GM12874 (cell line): ENCODE results near the gene EXOC1L.

Experiments
- TF ChIP-seq, protein P1 (sequence below): IDR thresholded peaks from 2 replicates; pipeline ENCODE4 v1.5.1; 2011; ENCODE audit warnings: low read depth, mild to moderate bottlenecking, control low read depth, low read length, moderate library complexity; ENCODE audit not compliant: insufficient read depth

EXOC1L gene

DNA sequence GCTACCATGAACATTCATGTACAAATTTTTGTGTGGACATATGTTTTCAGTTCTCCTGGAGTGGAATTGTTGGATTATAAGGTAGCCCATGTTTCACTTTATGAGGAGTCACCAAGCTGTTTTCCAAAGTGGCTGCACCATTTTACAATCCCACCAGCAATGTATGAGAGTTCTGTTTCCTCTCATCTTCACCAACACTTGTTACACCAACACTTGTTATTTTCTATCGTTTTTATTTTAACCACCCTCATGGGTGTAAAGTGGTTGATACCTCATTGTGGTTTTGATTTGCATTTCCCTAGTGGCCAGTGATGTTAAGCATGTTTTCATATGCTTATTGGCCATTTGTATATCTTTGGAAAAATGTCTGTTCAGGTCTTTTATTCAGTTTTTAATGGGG is 38.0 kb downstream of the EXOC1L start:
- TF ChIP-seq, protein P1, sequence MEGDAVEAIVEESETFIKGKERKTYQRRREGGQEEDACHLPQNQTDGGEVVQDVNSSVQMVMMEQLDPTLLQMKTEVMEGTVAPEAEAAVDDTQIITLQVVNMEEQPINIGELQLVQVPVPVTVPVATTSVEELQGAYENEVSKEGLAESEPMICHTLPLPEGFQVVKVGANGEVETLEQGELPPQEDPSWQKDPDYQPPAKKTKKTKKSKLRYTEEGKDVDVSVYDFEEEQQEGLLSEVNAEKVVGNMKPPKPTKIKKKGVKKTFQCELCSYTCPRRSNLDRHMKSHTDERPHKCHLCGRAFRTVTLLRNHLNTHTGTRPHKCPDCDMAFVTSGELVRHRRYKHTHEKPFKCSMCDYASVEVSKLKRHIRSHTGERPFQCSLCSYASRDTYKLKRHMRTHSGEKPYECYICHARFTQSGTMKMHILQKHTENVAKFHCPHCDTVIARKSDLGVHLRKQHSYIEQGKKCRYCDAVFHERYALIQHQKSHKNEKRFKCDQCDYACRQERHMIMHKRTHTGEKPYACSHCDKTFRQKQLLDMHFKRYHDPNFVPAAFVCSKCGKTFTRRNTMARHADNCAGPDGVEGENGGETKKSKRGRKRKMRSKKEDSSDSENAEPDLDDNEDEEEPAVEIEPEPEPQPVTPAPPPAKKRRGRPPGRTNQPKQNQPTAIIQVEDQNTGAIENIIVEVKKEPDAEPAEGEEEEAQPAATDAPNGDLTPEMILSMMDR, result no peak

DNA sequence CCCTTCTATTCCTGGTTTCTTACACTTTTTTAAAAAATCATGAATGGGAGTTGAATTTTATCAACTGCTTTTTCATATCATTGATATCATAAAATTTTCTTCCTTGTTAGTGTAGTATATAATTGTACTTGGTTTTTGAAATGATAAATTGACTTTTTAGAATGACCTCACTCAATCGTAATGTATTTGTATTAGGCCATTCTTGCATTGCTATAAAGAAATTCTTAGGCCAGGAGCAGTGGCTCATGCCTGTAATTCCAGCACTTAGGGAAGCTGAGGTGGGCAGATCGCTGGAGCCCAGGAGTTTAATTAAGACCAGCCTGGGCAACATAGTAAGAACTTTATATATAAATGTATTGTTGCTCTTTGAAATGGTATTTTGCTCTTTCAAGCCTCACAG is 40.1 kb downstream of the EXOC1L start:
- TF ChIP-seq, protein P1, result no peak

DNA sequence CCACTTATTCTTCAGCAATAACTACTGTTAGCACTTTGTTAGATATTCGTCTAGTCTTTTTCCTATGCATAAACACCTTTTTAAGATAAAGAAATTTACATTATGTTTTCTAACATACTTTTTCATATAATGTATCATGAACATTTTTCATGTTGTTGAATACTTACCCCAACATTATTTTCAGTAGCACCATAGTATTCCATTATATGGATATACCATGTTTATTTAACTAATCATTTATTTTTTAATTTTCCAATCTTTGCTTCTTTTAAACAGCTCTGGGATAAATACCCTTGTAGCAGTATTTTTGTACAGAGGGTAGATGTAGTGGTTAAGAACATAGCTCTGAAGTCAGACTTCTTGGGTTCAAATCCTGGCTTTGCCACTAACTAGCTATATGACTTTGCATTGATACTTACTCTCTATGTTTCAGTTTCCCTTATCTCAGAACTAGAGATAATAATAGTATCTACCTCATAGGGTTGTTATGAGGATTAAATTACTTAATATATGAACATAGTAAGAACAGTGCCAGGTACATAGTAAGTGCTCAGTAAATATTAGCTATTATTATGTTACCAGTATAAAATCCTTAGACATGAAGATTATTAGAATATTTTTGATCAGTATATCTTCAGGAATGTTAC is 45.1 kb downstream of the EXOC1L start:
- TF ChIP-seq, protein P1, result no peak

DNA sequence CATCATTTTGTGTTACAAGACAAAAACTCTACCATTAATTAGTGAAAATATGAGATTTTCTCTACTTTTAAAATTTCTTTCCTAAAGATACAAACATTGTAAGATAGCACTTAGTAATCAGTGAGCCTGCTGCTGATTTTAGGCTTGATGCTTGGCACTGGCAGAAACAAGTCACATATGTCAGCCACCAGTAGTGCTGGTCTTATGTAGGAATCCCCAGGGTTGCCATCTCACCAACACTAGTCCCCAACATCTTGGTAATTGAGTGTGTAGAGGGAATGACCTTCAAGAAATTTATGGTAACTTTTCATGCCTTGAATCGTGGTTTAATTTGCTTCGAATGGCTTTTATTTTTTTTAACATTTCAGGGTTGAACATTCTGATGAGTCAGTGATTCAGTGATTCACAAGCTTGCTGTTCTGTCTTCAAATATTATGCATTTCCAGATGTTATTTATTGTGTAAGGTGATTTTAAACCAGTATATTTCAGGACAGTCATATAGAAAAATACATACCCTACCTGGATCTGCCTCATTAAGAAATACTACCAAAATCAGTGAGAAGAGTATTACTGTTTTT is 45.7 kb downstream of the EXOC1L start:
- TF ChIP-seq, protein P1, result no peak

DNA sequence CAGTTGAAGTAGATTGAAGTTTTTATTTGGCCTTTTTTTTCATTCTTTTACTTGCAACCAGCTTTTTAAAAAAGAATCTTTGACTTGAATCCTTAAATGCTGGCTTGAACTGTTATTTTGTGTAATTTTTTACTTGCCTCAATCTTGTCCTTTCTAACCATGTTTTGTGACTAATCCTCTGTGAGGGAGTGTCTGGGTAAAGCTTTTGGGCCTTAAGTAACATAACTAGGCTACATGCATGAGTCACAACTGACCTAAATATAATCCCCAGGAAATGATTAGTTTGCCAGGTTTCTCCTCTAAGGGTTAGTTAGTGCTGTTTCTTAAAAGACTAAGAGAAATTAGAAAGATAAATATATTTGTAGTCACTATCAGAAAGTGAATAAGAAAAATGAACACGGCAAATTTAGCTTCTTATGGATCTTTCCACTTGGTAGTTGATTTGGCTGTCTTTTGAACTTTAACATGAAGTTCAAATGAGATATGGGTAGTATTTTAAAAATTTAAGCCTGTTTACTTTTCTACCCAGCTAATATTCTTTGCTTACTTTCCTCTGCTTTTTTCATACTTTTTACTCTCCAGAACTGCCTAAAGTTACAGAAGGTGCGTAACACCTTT is 46.8 kb downstream of the EXOC1L start:
- TF ChIP-seq, protein P1, result no peak

DNA sequence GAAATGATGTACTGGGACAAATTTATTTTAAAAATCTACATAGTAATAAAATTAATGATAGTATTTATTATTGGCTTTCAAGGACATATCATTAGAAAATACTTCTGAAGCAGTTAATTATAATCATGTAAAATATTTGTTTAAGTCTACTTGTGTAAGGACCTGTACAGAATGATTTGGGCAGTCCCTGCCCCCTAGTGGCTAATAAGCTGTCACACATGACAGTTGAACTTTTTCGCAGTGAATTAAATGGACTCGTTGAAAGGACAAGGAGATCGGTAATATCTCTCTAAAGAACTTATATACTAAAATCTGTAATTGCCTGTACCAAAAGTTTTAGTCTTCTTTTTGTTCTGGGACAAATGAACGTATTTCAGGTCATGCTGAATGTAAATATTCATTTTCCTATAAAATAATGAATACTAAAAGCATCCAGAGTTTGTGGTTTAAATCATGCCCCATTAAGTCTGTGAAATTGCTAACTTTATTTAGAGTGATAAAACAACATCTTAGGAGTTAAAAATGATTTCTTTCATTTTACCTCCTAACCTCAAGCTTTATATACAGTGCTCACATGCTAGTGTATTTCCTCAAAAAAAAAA is 47.5 kb downstream of the EXOC1L start:
- TF ChIP-seq, protein P1, result peak; percentile 66

DNA sequence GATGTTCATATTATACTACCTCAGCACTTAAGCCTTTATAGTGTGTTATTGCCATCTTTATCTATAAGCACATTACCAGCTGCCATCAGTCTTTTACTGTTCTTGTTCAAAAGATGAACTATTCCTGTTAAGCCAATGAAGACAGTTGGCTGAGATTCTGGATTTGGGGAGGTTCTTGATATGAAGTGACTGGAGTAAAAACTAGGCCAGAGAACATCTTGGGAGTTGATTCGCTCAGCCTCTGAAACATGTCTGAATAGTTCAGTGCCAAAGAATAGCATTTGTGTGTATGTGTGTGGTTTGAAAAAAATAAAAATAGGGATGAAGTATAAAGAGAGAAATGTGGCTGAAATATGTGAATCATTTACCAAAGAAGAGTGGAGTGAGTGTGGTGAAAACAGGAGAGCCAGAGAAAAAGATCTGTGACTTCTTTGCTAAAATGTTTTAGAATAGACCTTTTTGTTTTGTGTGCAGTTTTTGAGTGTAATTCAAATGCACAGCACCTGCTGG is 49.0 kb downstream of the EXOC1L start:
- TF ChIP-seq, protein P1, result no peak
